Breast epithelium (tissue), 3 donors: ENCODE data around the gene BUB1.

Experiments used
- POLR2A ChIP-seq: fragments of 450-650 bp; IDR thresholded peaks from one replicate; pipeline ENCODE4 v1.6.1; 2016; ENCODE audit warnings: antibody characterized with exemption, mild to moderate bottlenecking, moderate library complexity
- POLR2AphosphoS5 ChIP-seq, 3 donors: sonication (generic); formaldehyde crosslinking; IDR thresholded peaks; one replicate each; pipeline ENCODE4 v1.6.1; 2017; ENCODE audit warnings: antibody characterized with exemption in 3 of 3
- TF ChIP-seq, protein P1 (sequence below), 3 donors: fragments of 450-650 bp; IDR thresholded peaks; one replicate each; pipeline ENCODE4 v1.5.1; 2016 to 2017; ENCODE audit warnings: antibody characterized with exemption in 3 of 3, mild to moderate bottlenecking in 3 of 3, moderate library complexity in 3 of 3

- TF ChIP-seq, protein P1, sequence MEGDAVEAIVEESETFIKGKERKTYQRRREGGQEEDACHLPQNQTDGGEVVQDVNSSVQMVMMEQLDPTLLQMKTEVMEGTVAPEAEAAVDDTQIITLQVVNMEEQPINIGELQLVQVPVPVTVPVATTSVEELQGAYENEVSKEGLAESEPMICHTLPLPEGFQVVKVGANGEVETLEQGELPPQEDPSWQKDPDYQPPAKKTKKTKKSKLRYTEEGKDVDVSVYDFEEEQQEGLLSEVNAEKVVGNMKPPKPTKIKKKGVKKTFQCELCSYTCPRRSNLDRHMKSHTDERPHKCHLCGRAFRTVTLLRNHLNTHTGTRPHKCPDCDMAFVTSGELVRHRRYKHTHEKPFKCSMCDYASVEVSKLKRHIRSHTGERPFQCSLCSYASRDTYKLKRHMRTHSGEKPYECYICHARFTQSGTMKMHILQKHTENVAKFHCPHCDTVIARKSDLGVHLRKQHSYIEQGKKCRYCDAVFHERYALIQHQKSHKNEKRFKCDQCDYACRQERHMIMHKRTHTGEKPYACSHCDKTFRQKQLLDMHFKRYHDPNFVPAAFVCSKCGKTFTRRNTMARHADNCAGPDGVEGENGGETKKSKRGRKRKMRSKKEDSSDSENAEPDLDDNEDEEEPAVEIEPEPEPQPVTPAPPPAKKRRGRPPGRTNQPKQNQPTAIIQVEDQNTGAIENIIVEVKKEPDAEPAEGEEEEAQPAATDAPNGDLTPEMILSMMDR (IDR thresholded peaks at IDR 0.05): no peak
- TF ChIP-seq POLR2AphosphoS5 (IDR thresholded peaks at IDR 0.05): no peak
- TF ChIP-seq POLR2A: no peak
Measured at GRCh38 chr2:110678457-110679336, 834 bp upstream of the BUB1 start.
